Gastrocnemius medialis (tissue), 4 donors: ENCODE data around the gene ELF1.

Experiments used
- POLR2A ChIP-seq, 2 donors: fragments of 450-650 bp; IDR thresholded peaks; one replicate each; pipeline ENCODE4 v1.6.1; 2017; ENCODE audit warnings: antibody characterized with exemption in 2 of 2, mild to moderate bottlenecking in 2 of 2, moderate library complexity in 2 of 2
- TF ChIP-seq, protein P1 (sequence below), 5 experiments: fragments of 450-650 bp in 3 of 5; fragments of 200-600 bp in 2 of 5; sonication (generic) in 2 of 5; IDR thresholded peaks in 4 of 5; conservative IDR thresholded peaks in 1 of 5; 1 replicate in 4 of 5; 2 replicates in 1 of 5; pipeline ENCODE4 v1.5.1; 2016 to 2019; ENCODE audit warnings: antibody characterized with exemption in 5 of 5, mild to moderate bottlenecking in 3 of 5, moderate library complexity in 3 of 5

DNA sequence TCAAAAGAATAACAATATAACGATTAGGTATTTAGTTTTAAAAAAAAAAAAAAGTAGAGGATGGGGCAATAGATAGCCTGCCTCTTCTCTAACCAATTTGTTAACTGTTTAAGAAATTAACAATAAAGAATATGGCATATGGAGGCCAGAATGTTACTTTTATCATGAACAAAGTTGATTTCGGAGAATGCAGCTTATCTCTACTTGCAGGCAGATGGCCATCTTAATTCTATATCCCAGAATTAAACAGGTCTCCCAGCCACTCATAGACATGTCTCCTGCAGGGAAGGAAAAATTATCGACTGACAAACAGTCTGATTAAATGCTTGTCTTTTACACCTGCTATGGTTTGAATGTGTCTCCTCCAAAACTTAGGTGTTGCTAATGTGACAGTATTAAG is 133.1 kb downstream of the ELF1 start:
- TF ChIP-seq, protein P1, sequence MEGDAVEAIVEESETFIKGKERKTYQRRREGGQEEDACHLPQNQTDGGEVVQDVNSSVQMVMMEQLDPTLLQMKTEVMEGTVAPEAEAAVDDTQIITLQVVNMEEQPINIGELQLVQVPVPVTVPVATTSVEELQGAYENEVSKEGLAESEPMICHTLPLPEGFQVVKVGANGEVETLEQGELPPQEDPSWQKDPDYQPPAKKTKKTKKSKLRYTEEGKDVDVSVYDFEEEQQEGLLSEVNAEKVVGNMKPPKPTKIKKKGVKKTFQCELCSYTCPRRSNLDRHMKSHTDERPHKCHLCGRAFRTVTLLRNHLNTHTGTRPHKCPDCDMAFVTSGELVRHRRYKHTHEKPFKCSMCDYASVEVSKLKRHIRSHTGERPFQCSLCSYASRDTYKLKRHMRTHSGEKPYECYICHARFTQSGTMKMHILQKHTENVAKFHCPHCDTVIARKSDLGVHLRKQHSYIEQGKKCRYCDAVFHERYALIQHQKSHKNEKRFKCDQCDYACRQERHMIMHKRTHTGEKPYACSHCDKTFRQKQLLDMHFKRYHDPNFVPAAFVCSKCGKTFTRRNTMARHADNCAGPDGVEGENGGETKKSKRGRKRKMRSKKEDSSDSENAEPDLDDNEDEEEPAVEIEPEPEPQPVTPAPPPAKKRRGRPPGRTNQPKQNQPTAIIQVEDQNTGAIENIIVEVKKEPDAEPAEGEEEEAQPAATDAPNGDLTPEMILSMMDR (IDR thresholded peaks at IDR 0.05 in 4 of 5, conservative IDR thresholded peaks at IDR 0.05 in 1 of 5), result no peak
- TF ChIP-seq POLR2A (IDR thresholded peaks at IDR 0.05), result no peak
